Endodermal cell (in vitro differentiated cells): Measurements from ENCODE around the gene DRD2. TPM values are rescaled to one million over a fixed set of nuclear protein-coding genes. Genes with fewer than 3 reads are reported as not detected.

Source experiments
- DNase-seq: peaks from one replicate; pipeline ENCODE4 v3.0.0-alpha.2; 2017
- H3K27ac ChIP-seq: 2 replicates; pipeline ENCODE4 v1.5.1; 2013; ENCODE audit warnings: mild to moderate bottlenecking, low read depth, low read length, moderate library complexity
- H3K27me3 ChIP-seq: 2 replicates; pipeline ENCODE4 v1.6.1; 2013; ENCODE audit warnings: mild to moderate bottlenecking, low read length, moderate library complexity; ENCODE audit not compliant: insufficient read depth, control insufficient read depth, poor library complexity, severe bottlenecking
- H3K36me3 ChIP-seq: 2 replicates; pipeline ENCODE4 v1.7.0; 2013; ENCODE audit warnings: mild to moderate bottlenecking, low read length, moderate library complexity; ENCODE audit not compliant: control insufficient read depth, insufficient read depth
- H3K4me1 ChIP-seq: one replicate; pipeline ENCODE4 v1.7.0; 2013; ENCODE audit warnings: low read length; ENCODE audit not compliant: control insufficient read depth, insufficient read depth
- H3K4me3 ChIP-seq: 2 replicates; pipeline ENCODE4 v1.5.1; 2013; ENCODE audit warnings: mild to moderate bottlenecking, low read length, moderate library complexity
- H3K9ac ChIP-seq: 2 replicates; pipeline ENCODE4 v1.6.1; 2013; ENCODE audit warnings: mild to moderate bottlenecking, low read length, moderate library complexity; ENCODE audit not compliant: poor library complexity, severe bottlenecking; ENCODE audit errors: extremely low read depth
- H3K9me3 ChIP-seq: 2 replicates; pipeline ENCODE4 v1.6.1; 2013; ENCODE audit warnings: mild to moderate bottlenecking, low read length, moderate library complexity; ENCODE audit not compliant: control insufficient read depth
- H3K27ac Mint-ChIP-seq: 2 replicates; pipeline ENCODE4 v1.8.0; 2020; ENCODE audit warnings: mixed read lengths
- H3K27me3 Mint-ChIP-seq: 2 replicates; pipeline ENCODE4 v1.8.0; 2021; ENCODE audit warnings: mild to moderate bottlenecking, mixed read lengths; ENCODE audit not compliant: insufficient read depth
- H3K36me3 Mint-ChIP-seq: 2 replicates; pipeline ENCODE4 v1.8.0; 2020; ENCODE audit warnings: low read depth, mixed read lengths
- H3K4me1 Mint-ChIP-seq: 2 replicates; pipeline ENCODE4 v1.8.0; 2020; ENCODE audit warnings: mixed read lengths
- H3K4me3 Mint-ChIP-seq: 2 replicates; pipeline ENCODE4 v1.8.0; 2020; ENCODE audit warnings: mild to moderate bottlenecking, moderate library complexity, mixed read lengths
- H3K9me3 Mint-ChIP-seq: 2 replicates; pipeline ENCODE4 v1.8.0; 2020; ENCODE audit warnings: mild to moderate bottlenecking, mixed read lengths
- WGBS, 2 experiments: methylation state at CpG; one replicate each; pipeline versions ENCODE4 v1.1.5 to v1.1.7; 2013; ENCODE audit warnings: missing lambda C conversion rate in 2 of 2, mixed read lengths in 1 of 2; ENCODE audit not compliant: insufficient coverage in 1 of 2, insufficient read length in 1 of 2; 5-methylcytosine and 5-hydroxymethylcytosine counted together
- microRNA-seq: library from miRNA; unstranded; fragments of <30 nt; microRNA quantifications from one replicate; pipeline ENCODE4 v1.2.0, GENCODE V29; 2020; ENCODE audit warnings: borderline microRNAs expressed
- total RNA-seq, 2 donors: library from RNA; stranded (reverse); fragmentation: NEBNext Ultra II Directional in 1 of 2; extraction: Animal tissue kit (Norgen Biotek cat#: 25700) in 1 of 2; gene quantifications; 2 replicates in 1 of 2; 3 replicates in 1 of 2; pipeline ENCODE4 v1.2.1, GENCODE V29; 2021
- TF ChIP-seq, protein P1 (sequence below): fragments of 200-600 bp; sonication (generic); conservative IDR thresholded peaks from 2 replicates; pipeline ENCODE4 v1.5.0; 2021; ENCODE audit warnings: antibody characterized with exemption, mild to moderate bottlenecking

DRD2 gene
- total RNA-seq, 2 donors from 2014 or later: 0.35 to 2.1 TPM

DNA sequence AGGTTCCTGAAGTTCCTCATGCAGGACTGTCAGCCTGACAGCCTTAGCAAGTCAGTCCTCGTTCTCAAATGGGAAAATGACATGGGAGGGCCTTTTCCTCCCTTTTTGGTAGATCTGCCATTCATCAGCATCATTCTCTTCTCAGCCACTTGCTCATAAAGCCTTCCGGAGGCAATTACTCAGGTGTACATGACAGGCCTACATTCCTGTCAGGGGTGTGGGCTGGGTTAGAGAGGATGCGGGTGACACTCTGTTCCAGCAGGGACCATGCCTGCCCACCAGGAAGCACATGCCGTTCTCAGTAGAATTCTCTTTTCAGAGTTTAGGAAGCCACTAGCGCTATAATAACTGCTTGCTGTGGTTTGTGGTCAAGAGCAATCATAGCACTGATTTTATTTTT is 111.8 kb downstream of the DRD2 start:
- no peak for DNase-seq
- Histone ChIP-seq H3K36me3 (peaks cover 9% of the 10 kb centered on the region), H3K27ac (no peak overlapping the region), H3K27me3 (peaks cover 19% of the 10 kb centered on the region), H3K4me1 (peaks cover 8% of the 10 kb centered on the region), H3K9me3 (no peaks in the 10 kb centered on the region), H3K4me3 (no peak overlapping the region), H3K9ac (no peak overlapping the region)
- Mint-ChIP-seq H3K27me3 (peaks cover 56% of the 10 kb centered on the region), H3K9me3 (no peaks in the 10 kb centered on the region), H3K27ac (no peak overlapping the region), H3K4me1 (peaks cover 28% of the 10 kb centered on the region), H3K36me3 (peaks cover 27% of the 10 kb centered on the region), H3K4me3 (no peak overlapping the region)
- 93 to 100% methylated on average over 2 to 5 of the region's 5 CpGs for WGBS, 2 experiments
- TF ChIP-seq, protein P1, sequence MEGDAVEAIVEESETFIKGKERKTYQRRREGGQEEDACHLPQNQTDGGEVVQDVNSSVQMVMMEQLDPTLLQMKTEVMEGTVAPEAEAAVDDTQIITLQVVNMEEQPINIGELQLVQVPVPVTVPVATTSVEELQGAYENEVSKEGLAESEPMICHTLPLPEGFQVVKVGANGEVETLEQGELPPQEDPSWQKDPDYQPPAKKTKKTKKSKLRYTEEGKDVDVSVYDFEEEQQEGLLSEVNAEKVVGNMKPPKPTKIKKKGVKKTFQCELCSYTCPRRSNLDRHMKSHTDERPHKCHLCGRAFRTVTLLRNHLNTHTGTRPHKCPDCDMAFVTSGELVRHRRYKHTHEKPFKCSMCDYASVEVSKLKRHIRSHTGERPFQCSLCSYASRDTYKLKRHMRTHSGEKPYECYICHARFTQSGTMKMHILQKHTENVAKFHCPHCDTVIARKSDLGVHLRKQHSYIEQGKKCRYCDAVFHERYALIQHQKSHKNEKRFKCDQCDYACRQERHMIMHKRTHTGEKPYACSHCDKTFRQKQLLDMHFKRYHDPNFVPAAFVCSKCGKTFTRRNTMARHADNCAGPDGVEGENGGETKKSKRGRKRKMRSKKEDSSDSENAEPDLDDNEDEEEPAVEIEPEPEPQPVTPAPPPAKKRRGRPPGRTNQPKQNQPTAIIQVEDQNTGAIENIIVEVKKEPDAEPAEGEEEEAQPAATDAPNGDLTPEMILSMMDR: no peak

Small RNA genes within 50 kb of the gene (microRNA-seq; reads per million reads assigned to microRNA genes)
- not detected for gene MIR4301

Other genes with a start within 250 kb of the DRD2 start
- 10 to 100 TPM; 19.5 to 26.7 TPM for gene TTC12, start 160.8 kb downstream of the DRD2 start, total RNA-seq
- not detected for gene ANKK1, start 87.6 kb downstream of the DRD2 start, total RNA-seq
- gene TMPRSS5, start 230.9 kb upstream of the DRD2 start, total RNA-seq: 1 to 10 TPM; 1.0 to 1.2 TPM